ENCODE measurements around the gene PRR15L. TPM values are rescaled to one million over a fixed set of nuclear protein-coding genes. Genes with fewer than 3 reads are reported as not detected.

The PRR15L gene
- total and polyA plus RNA-seq, 2 donors (not counting 1 experiment from before 2014, with no cell fraction given) = not detected

GRCh38 chr17:47994724-47995123 is 37.0 kb upstream of the PRR15L start:
- ChIA-PET CTCF (interaction anchor here (1.2 kb wide), 1 partner anchor 79 kb away, joined by 3 read pairs; no protein-coding TSS in a partner anchor), POLR2A (no interaction called here)
- Histone ChIP-seq H3K79me2 (ENCODE audit: control insufficient read depth, insufficient read depth, low read length) (no peaks in the 10 kb centered on the region), H2AFZ (ENCODE audit: insufficient read depth, low read depth, low read length, poor library complexity, severe bottlenecking) (no peak overlapping the region), H3K4me1 (ENCODE audit: control insufficient read depth in 2 of 2, insufficient read depth in 2 of 2, low read length in 2 of 2) (no peaks in the 10 kb centered on the region), H3K27ac (ENCODE audit: low read length in 2 of 2) (no peak overlapping the region), H3K27me3 (replicated peaks in 1 of 4; ENCODE audit: control extremely low read depth in 1 of 4, control insufficient read depth in 3 of 4, insufficient read depth in 4 of 4, low read length in 3 of 4) (peaks cover 0 to 26% (median 0%) of the 10 kb centered on the region in 4 experiments), H3K4me3 (ENCODE audit: control extremely low read depth in 1 of 5, extremely low read depth in 1 of 5, insufficient read depth in 1 of 5, low read depth in 2 of 5, low read length in 4 of 5) (no peak overlapping the region), H3K4me2 (replicated peaks; ENCODE audit: low read depth, low read length, poor library complexity, severe bottlenecking) (no peak overlapping the region), H3K9ac (ENCODE audit: low read length) (no peak overlapping the region), H3K36me3 (replicated peaks in 1 of 2; ENCODE audit: control extremely low read depth in 1 of 2, control insufficient read depth in 1 of 2, extremely low read depth in 1 of 2, insufficient read depth in 2 of 2, low read length in 1 of 2) (no peaks in the 10 kb centered on the region), H4K20me1 (ENCODE audit: control insufficient read depth, insufficient read depth, low read length, poor library complexity, severe bottlenecking) (no peaks in the 10 kb centered on the region), H3K9me3 (ENCODE audit: control extremely low read depth in 1 of 3, control insufficient read depth in 2 of 3, insufficient read depth in 1 of 3, low read length in 2 of 3) (no peaks in the 10 kb centered on the region)
- DNase-seq (no peak), ATAC-seq (ENCODE audit: low read depth) (no peak)
- Mint-ChIP-seq H3K4me1 (no peaks in the 10 kb centered on the region), H3K4me3 (no peak overlapping the region), H3K9me3 (ENCODE audit: insufficient read depth) (no peaks in the 10 kb centered on the region), H3K27ac (no peak overlapping the region), H3K27me3 (peaks cover 21% of the 10 kb centered on the region)
- TF ChIP-seq, protein P1, sequence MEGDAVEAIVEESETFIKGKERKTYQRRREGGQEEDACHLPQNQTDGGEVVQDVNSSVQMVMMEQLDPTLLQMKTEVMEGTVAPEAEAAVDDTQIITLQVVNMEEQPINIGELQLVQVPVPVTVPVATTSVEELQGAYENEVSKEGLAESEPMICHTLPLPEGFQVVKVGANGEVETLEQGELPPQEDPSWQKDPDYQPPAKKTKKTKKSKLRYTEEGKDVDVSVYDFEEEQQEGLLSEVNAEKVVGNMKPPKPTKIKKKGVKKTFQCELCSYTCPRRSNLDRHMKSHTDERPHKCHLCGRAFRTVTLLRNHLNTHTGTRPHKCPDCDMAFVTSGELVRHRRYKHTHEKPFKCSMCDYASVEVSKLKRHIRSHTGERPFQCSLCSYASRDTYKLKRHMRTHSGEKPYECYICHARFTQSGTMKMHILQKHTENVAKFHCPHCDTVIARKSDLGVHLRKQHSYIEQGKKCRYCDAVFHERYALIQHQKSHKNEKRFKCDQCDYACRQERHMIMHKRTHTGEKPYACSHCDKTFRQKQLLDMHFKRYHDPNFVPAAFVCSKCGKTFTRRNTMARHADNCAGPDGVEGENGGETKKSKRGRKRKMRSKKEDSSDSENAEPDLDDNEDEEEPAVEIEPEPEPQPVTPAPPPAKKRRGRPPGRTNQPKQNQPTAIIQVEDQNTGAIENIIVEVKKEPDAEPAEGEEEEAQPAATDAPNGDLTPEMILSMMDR (IDR thresholded peaks at IDR 0.05) = no peak
- no peak for TF ChIP-seq EZH2 (IDR thresholded peaks at IDR 0.05; ENCODE audit: borderline replicate concordance, insufficient read depth, low read depth, low read length, poor library complexity, severe bottlenecking)
- 79% methylated on average over 4 of the region's 4 CpGs for WGBS (ENCODE audit: insufficient coverage)
- intact Hi-C loops (cut with micrococcal nuclease) = no loop called here

DNA sequence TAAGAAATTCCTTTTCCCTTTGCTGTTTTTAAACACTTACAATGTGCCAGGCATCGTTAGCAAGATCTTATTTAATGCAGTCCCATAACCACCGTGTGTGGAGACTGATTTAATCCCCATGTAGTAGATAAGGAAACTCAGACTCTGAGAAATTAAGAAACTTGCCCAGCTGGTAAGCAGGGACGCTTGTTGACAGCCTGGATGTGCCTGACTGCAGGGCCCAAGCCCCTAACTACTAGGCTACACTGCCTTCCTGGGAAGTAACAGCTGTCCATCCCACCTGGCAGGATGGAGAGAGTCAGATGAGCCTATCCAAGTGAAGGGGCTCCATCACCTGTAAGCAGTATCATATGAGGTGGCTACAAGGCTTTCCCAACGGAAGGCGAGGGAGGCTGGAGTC is 36.3 kb upstream of the PRR15L start:
- ChIA-PET POLR2A (no interaction called here), CTCF (interaction anchor here (1.2 kb wide), 1 partner anchor 80 kb away, joined by 3 read pairs; no protein-coding TSS in a partner anchor)
- Histone ChIP-seq H3K79me2 (ENCODE audit: control insufficient read depth, insufficient read depth, low read length) (no peaks in the 10 kb centered on the region), H4K20me1 (ENCODE audit: control insufficient read depth, insufficient read depth, low read length, poor library complexity, severe bottlenecking) (no peaks in the 10 kb centered on the region), H3K27me3 (replicated peaks in 1 of 4; ENCODE audit: control extremely low read depth in 1 of 4, control insufficient read depth in 3 of 4, insufficient read depth in 4 of 4, low read length in 3 of 4) (peaks cover 0 to 26% (median 0%) of the 10 kb centered on the region in 4 experiments), H3K9me3 (ENCODE audit: control extremely low read depth in 1 of 3, control insufficient read depth in 2 of 3, insufficient read depth in 1 of 3, low read length in 2 of 3) (no peaks in the 10 kb centered on the region), H3K9ac (ENCODE audit: low read length) (no peak overlapping the region), H2AFZ (ENCODE audit: insufficient read depth, low read depth, low read length, poor library complexity, severe bottlenecking) (no peak overlapping the region), H3K4me2 (replicated peaks; ENCODE audit: low read depth, low read length, poor library complexity, severe bottlenecking) (no peak overlapping the region), H3K4me1 (ENCODE audit: control insufficient read depth in 2 of 2, insufficient read depth in 2 of 2, low read length in 2 of 2) (no peaks in the 10 kb centered on the region), H3K4me3 (ENCODE audit: control extremely low read depth in 1 of 5, extremely low read depth in 1 of 5, insufficient read depth in 1 of 5, low read depth in 2 of 5, low read length in 4 of 5) (no peak overlapping the region), H3K36me3 (replicated peaks in 1 of 2; ENCODE audit: control extremely low read depth in 1 of 2, control insufficient read depth in 1 of 2, extremely low read depth in 1 of 2, insufficient read depth in 2 of 2, low read length in 1 of 2) (no peaks in the 10 kb centered on the region), H3K27ac (ENCODE audit: low read length in 2 of 2) (no peak overlapping the region)
- peaks cover 18% of the 10 kb centered on the region for H3K27me3 Mint-ChIP-seq
- no peak overlapping the region for H3K4me3 Mint-ChIP-seq
- no peaks in the 10 kb centered on the region for H3K9me3 Mint-ChIP-seq (ENCODE audit: insufficient read depth)
- ATAC-seq (ENCODE audit: low read depth) (no peak), DNase-seq (no peak)
- WGBS (ENCODE audit: insufficient coverage) = 88% methylated on average over 3 of the region's 5 CpGs
- intact Hi-C loops (cut with micrococcal nuclease) = no loop called here
- H3K27ac Mint-ChIP-seq = no peak overlapping the region
- no peaks in the 10 kb centered on the region for H3K4me1 Mint-ChIP-seq
- TF ChIP-seq, protein P1 (IDR thresholded peaks at IDR 0.05) = no peak
- TF ChIP-seq EZH2 (IDR thresholded peaks at IDR 0.05; ENCODE audit: borderline replicate concordance, insufficient read depth, low read depth, low read length, poor library complexity, severe bottlenecking) = no peak

Data from B cell (primary cell).